NOMO-1 treated with DMSO at 0.1 percent for 48 hours (cell line): ENCODE data around the gene TUBGCP2.
A peak's percentile ranks its signal among the peaks of the same experiment; 100 is the strongest.
"Not testable (repeated sequence)": the region's sequence is repeated elsewhere in the genome, so short reads cannot be mapped to it uniquely, and the experiment has no call there.

ENCODE experiments used
- DNase-seq: peaks from one replicate; lab custom pipeline; 2025; ENCODE audit not compliant: unreplicated experiment; lab: John Stamatoyannopoulos, UW

TUBGCP2 gene

GRCh38 chr10:133326745-133327650 is 18.3 kb upstream of the TUBGCP2 start:
- no peak for DNase-seq

DNA sequence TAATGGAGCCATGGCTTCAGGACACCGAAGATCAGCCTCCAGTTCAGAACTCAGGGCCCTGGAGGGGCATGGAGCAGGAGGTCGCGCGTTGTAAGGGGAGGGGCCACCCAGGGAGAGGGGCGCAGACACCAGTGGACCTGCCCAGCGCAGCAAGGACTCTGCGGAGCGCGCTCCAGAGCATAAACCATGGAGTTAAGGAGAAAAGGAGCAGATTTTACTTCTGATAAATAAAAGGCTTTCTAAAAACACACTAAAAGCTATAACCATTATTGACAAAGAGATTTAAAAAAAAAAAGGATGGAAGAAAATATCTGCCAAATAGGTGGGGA is 17.5 kb upstream of the TUBGCP2 start:
- no peak for DNase-seq

DNA sequence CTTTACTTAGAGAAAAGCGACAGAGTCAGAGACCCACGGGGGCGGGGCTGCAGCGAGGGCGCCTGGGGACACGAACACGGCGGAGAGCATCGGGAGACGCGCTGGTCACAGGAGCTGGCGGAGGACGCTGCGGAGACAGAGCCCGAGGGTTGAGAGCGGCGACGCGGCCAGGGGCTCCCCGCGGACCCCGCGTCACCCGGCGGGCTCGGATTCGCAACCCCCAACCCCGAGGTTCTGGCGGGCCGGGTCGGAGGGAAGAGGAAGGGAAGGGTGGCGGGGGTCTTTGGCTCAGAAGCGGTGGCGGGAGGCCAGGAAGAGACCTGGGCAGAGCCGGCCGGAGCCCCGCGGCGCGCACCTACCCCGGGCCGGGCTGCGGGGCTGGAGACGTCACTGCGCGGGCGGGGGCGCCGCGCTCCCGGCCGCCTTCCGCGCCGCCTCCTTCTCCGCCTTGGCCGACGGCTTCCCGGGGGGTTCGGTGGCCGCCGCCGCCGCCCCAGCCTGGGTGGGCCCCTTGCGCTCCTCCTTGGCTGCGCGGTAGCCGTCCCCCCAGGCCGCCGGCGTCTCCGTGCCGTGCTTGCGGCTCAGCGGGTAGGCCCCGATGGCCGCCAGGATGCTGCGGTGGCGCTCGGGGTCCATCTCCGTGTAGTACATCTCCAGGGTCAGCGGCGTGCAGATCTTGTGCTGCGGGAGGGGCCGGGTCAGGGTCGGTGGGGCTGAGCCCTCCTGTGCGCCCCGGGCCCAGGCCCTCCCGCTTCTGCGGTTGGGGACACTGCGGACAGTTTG is 17.0 kb upstream of the TUBGCP2 start:
- no peak for DNase-seq

DNA sequence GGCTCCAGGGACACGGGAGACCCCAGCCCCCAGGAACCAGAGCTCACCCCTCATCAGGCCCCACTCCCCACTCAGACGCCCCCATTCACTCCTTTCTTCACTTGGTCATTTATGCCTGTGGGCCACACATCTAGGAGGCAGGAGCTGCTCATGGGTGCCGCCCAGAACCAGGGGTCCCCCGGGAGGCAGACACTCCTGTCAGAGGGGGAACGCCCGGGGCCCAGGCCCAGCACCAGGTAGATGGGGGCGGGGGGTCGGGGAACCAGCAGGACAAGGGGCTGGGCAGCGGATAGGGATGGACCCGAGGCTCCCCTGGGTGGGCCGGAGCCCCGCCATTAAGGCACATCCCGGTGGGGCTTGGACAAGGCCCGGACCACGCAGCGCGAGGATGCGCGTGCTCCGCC is 16.2 kb upstream of the TUBGCP2 start:
- DNase-seq = no peak

DNA sequence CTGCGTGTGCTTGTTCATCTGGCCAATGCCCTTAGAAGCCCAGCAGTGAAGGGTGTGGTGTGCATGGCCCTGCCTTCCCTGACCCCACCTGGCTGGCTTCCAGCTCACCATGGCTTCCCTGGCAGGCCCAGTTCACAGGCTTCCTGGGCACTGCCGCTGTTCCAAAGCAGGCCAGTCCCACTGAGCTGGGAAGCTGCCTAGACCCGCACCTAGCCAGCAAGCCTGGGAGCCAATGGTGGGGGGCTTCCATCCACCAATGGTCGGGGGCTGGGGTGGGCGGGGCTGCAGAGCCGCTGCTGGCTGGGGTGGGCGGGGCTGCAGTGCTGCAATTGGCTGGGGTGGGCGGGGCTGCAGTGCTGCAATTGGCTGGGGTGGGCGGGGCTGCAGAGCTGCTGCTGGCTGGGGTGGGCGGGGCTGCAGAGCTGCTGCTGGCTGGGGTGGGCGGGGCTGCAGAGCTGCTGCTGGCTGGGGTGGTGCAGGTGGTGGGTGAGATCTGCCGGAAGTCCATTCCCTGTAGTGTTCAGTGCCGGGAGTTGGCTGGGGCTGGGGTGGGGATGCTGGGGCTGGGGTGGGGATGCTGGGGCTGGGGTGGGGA is 15.6 kb upstream of the TUBGCP2 start:
- DNase-seq = no peak

DNA sequence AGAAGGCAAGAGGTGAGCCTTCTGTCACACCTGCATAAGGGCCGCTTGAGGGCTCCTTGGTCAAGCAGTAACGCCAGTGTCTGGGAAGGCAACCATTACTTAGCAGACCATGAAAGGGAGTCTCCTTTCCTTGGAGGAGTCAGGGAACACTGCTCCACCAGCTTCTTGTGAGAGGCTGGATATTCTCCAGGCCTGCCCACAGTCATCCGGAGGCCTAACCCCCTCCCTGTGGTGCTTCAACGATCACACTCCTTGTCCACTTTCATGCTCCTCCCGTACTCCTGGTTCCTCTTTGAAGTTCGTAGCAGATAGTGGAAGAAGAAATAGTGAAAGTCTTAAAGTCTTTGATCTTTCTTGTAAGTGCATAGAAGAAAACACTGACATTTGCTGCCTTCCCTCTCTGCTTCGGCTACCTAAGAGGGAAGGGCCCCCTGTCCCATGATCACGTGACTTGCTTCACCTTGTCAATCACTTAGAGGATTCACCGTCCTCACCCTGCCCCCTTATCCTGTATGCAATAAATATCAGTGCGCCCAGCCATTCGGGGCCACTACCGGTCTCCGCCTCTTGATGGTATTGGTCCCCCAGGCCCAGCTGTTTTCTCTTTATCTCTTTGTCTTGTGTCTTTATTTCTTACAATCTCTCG is 13.5 kb upstream of the TUBGCP2 start:
- DNase-seq = not testable (repeated sequence)

DNA sequence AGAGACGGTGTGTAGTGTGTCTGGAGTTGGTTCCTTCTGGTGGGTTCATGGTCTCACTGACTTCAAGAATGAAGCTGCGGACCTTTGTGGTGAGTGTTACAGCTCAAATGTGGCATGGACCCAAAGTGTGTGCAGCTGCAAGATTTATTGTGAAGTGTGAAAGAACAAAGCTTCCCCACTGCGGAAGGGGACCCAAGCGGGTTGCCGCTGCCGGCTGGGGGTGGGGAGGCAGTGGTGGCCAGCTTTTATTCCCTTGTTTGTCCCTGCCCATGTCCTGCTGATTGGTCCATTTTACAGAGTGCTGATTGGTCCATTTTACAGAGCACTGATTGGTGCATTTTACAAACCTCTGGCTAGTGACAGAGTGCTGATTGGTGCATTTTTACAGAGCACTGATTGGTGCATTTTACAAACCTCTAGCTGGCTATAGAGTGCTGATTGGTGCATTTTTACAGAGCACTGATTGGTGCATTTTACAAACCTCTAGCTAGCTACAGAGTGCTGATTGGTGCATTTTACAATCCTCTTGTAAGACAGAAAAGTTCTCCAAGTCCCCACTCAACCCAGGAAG is 12.3 kb upstream of the TUBGCP2 start:
- not testable (repeated sequence) for DNase-seq

- peak; percentile 57 for DNase-seq
These were observed 9.9 kb upstream of the TUBGCP2 start for GRCh38 chr10:133318494-133319127.

DNA sequence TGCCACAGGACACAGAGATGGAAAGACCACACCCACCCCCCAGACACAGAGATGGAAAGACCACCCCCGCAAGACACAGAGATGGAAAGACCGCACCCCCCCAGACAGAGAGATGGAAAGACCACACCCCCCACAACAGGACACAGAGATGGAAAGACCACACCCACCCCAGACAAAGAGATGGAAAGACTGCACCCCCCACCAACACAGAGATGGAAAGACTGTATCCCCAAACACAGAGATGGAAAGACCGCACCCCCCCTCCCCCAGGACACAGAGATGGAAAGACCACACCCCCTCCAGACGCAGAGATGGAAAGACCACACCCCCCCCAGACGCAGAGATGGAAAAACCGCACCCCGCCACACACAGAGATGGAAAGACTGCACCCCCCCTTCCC is 8.1 kb upstream of the TUBGCP2 start:
- no peak for DNase-seq

GRCh38 chr10:133316266-133316665 is 7.6 kb upstream of the TUBGCP2 start:
- no peak for DNase-seq

- DNase-seq = no peak
These were observed 7.2 kb upstream of the TUBGCP2 start for GRCh38 chr10:133315847-133316246.

DNA sequence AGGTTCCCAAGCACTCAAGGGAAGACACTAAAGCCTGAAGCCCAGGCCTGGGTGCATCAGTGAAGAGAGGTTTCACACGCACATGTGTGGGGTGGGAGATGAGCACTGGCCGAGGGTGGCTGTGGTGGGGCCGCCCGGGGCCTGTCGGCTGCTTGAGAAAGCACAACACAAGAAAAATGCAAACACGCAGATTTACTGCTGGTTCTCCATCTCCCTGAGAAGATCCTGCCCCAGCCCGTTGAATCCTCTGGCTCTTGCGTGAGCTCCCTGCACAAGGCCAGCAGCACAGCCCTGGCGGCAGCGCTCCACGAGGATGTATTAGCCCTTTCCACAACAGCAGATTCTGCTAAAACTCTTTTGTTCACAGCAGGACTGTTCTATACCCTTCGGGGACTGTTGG is 6.2 kb upstream of the TUBGCP2 start:
- no peak for DNase-seq

GRCh38 chr10:133313192-133313591 is 4.5 kb upstream of the TUBGCP2 start:
- no peak for DNase-seq

DNA sequence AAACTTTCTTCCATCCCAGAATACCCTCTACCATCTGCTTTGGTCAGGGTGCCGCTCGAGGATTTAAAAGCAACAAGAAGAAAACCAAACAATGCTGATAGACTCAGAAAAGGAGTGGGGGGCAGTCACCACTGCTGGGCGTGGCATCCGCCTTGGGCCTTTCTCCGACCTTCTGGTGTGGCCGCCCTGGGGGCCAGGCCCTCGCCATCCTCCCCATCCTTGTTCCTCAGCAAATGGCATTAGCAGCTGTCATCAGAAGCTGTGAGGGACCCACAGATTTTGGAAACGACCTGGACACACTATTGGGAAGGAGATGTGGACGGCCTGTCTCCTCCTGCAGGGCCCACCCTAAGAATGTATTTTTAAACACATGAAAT is 4.1 kb upstream of the TUBGCP2 start:
- DNase-seq = no peak

DNA sequence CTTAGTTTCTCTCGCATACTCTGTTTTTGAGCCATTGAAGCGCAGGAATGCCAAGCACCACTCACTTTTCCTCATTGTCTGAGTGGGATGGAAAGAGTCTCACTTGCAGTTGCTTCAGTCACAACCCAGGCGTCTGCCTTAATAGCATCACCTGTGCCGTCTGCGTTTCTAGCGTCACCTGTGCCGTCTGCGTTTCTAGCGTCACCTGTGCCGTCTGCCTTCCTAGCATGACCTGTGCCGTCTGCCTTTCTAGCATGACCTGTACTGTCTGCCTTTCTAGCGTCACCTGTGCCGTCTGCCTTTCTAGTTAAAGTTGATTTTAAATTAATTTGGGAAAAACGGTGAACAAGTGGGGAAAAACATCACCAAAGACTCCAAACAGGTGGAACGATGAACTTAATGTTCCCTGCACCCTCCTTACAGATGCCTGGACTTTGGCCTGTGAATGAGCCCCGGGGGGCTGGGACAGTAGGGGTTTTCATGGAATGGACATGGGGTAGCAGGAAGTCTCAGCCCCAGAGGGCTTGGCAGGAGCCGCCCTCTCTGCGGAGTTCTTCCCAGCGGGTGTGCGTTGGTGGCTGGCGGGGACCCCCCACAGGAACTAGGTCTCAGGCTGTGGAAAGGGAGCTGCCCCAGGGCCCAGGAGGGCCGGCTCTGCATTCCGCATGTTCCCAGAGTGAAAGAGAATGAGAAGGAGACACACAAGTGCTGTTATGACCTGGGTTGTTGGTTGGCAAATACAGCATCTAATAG is 3.5 kb upstream of the TUBGCP2 start:
- DNase-seq = no peak

DNA sequence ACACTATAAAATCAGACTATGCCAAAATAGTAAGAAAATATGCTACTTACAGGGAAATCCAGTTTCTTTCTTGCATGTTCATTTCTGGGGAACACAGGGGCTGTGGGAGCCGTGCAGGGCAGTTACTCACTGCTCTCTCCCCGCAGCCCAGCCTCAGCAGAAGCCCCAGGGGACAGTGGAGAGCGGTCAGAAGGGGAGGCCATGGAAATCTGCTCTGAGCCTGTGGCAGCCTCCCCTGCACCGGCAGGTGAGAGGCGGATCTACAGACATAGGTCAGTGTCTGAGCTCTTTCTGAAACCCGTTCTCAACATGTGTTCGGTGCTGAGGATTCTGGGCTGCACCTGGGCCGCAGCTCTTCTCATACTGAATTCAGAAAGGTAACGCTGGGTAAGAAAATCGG is 2.9 kb upstream of the TUBGCP2 start:
- no peak for DNase-seq

DNA sequence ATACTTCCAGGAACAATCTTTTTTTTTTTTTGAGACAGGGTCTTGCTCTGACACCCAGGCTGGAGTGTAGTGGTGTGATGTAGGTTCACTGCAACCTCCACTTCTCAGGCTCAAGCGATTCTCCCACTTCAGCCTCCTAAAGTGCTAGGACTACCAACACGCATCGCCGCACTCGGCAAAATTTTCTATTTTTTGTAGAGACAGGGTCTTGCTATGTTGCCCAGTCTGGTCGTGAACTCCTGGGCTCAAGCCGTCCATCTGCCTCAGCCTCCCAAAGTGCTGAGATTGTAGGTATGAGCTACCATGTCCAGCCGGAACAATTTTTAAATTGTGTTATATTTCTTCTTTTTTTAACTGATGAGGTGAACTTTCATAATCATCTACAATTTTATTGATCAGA is 2.1 kb upstream of the TUBGCP2 start:
- DNase-seq = no peak

DNA sequence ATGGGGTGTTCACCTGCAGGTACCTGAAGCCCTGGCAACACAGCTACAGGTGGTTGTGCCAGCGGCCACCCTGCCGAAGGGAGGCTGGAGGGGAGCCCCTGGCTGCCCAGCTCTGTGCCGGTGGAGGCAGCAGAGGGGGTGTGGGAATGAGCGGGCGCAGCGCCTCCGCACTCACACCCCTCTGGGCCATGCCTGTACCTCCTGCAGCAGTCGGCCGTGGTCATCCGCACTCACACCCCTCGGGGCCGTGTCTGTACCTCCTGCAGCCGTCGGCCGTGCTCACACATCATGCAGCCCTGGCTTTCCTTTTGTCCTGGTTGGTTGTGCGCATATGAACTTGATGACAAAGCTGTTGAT is 1.7 kb upstream of the TUBGCP2 start:
- DNase-seq = no peak

GRCh38 chr10:133309720-133310398 is 1.2 kb upstream of the TUBGCP2 start:
- no peak for DNase-seq
